Stomach smooth muscle (tissue), 2 donors: ENCODE data around the gene SYT13.

Source experiments
- H3K27ac ChIP-seq: one replicate; pipeline ENCODE4 v1.7.0; 2013; ENCODE audit warnings: mild to moderate bottlenecking, low read length, inconsistent platforms
- H3K27me3 ChIP-seq, 2 donors: one replicate each; pipeline ENCODE4 v1.7.0; 2013; ENCODE audit warnings: low read length in 2 of 2; ENCODE audit not compliant: insufficient read depth in 2 of 2, control insufficient read depth in 1 of 2
- H3K36me3 ChIP-seq, 2 donors: one replicate each; pipeline ENCODE4 v1.7.0; 2013; ENCODE audit warnings: low read length in 2 of 2; ENCODE audit not compliant: control insufficient read depth in 2 of 2, insufficient read depth in 2 of 2
- H3K4me1 ChIP-seq: one replicate; pipeline ENCODE4 v1.7.0; 2013; ENCODE audit warnings: low read length; ENCODE audit not compliant: control insufficient read depth, insufficient read depth
- H3K4me3 ChIP-seq, 2 donors: one replicate each; pipeline ENCODE4 v1.7.0; 2013; ENCODE audit warnings: low read length in 2 of 2
- H3K9ac ChIP-seq, 2 donors: one replicate each; pipeline ENCODE4 v1.7.0; 2013; ENCODE audit warnings: low read length in 2 of 2, mild to moderate bottlenecking in 1 of 2
- H3K9me3 ChIP-seq, 2 donors: one replicate each; pipeline ENCODE4 v1.7.0; 2013; ENCODE audit warnings: low read length in 2 of 2; ENCODE audit not compliant: control insufficient read depth in 2 of 2
- donor health status: healthy.
- donor health status: Pancreatic carcinoma.

SYT13 gene

GRCh38 chr11:45233804-45234170 lies 52.4 kb downstream of the SYT13 start:
- no peak overlapping the region for H3K27ac ChIP-seq
- no peak overlapping the region for H3K9ac ChIP-seq
- no peaks in the 10 kb centered on the region for H3K9me3 ChIP-seq
- H3K4me1 ChIP-seq, result no peaks in the 10 kb centered on the region
- H3K27me3 ChIP-seq, result peaks cover 0 to 3% of the 10 kb centered on the region in 2 donors
- H3K36me3 ChIP-seq, result no peaks in the 10 kb centered on the region
- H3K4me3 ChIP-seq, result no peak overlapping the region

GRCh38 chr11:45233121-45233803 lies 52.9 kb downstream of the SYT13 start:
- peaks cover 0 to 3% of the 10 kb centered on the region in 2 donors for H3K27me3 ChIP-seq
- H3K4me3 ChIP-seq, result no peak overlapping the region
- no peak overlapping the region for H3K27ac ChIP-seq
- no peaks in the 10 kb centered on the region for H3K4me1 ChIP-seq
- H3K36me3 ChIP-seq, result no peaks in the 10 kb centered on the region
- no peaks in the 10 kb centered on the region for H3K9me3 ChIP-seq
- H3K9ac ChIP-seq, result no peak overlapping the region

- H3K4me3 ChIP-seq, result no peak overlapping the region
- no peak overlapping the region for H3K27ac ChIP-seq
- no peak overlapping the region for H3K9ac ChIP-seq
- H3K27me3 ChIP-seq, result peaks cover 0 to 3% of the 10 kb centered on the region in 2 donors
- H3K9me3 ChIP-seq, result no peaks in the 10 kb centered on the region
- H3K4me1 ChIP-seq, result no peaks in the 10 kb centered on the region
- peaks cover 3 to 4% of the 10 kb centered on the region in 2 donors for H3K36me3 ChIP-seq
Observed at GRCh38 chr11:45232341-45233080, 53.6 kb downstream of the SYT13 start.

GRCh38 chr11:45229401-45230020 lies 56.6 kb downstream of the SYT13 start:
- no peak overlapping the region for H3K4me3 ChIP-seq
- H3K9ac ChIP-seq, result no peak overlapping the region
- H3K27ac ChIP-seq, result no peak overlapping the region
- peaks cover 24 to 30% of the 10 kb centered on the region in 2 donors for H3K36me3 ChIP-seq
- H3K27me3 ChIP-seq, result no peaks in the 10 kb centered on the region
- H3K4me1 ChIP-seq, result no peaks in the 10 kb centered on the region
- H3K9me3 ChIP-seq, result no peaks in the 10 kb centered on the region

- peaks cover 24 to 35% of the 10 kb centered on the region in 2 donors for H3K36me3 ChIP-seq
- no peak overlapping the region for H3K4me3 ChIP-seq
- H3K9ac ChIP-seq, result no peak overlapping the region
- H3K9me3 ChIP-seq, result no peaks in the 10 kb centered on the region
- no peak overlapping the region for H3K27ac ChIP-seq
- H3K4me1 ChIP-seq, result no peaks in the 10 kb centered on the region
- no peaks in the 10 kb centered on the region for H3K27me3 ChIP-seq
Observed at GRCh38 chr11:45227836-45228235, 58.3 kb downstream of the SYT13 start.

- no peak overlapping the region for H3K27ac ChIP-seq
- no peaks in the 10 kb centered on the region for H3K4me1 ChIP-seq
- H3K9ac ChIP-seq, result no peak overlapping the region
- no peak overlapping the region for H3K4me3 ChIP-seq
- peaks cover 28 to 39% of the 10 kb centered on the region in 2 donors for H3K36me3 ChIP-seq
- no peaks in the 10 kb centered on the region for H3K9me3 ChIP-seq
- no peaks in the 10 kb centered on the region for H3K27me3 ChIP-seq
Observed at GRCh38 chr11:45226901-45227300, 59.2 kb downstream of the SYT13 start.

- no peak overlapping the region for H3K4me3 ChIP-seq
- no peak overlapping the region for H3K27ac ChIP-seq
- H3K4me1 ChIP-seq, result no peaks in the 10 kb centered on the region
- no peak overlapping the region for H3K9ac ChIP-seq
- peaks cover 34 to 43% of the 10 kb centered on the region in 2 donors for H3K36me3 ChIP-seq
- H3K27me3 ChIP-seq, result no peaks in the 10 kb centered on the region
- H3K9me3 ChIP-seq, result no peaks in the 10 kb centered on the region
Observed at GRCh38 chr11:45225961-45226871, 59.9 kb downstream of the SYT13 start.

GRCh38 chr11:45225277-45225676 lies 60.9 kb downstream of the SYT13 start:
- Histone ChIP-seq H3K27ac (no peak overlapping the region), H3K9ac (no peak overlapping the region), H3K4me3 (no peak overlapping the region), H3K9me3 (no peaks in the 10 kb centered on the region), H3K27me3 (no peaks in the 10 kb centered on the region), H3K36me3 (peaks cover 39 to 47% of the 10 kb centered on the region in 2 donors), H3K4me1 (no peaks in the 10 kb centered on the region)

GRCh38 chr11:45224766-45225165 lies 61.4 kb downstream of the SYT13 start:
- H3K9me3 ChIP-seq, result no peaks in the 10 kb centered on the region
- no peak overlapping the region for H3K27ac ChIP-seq
- no peaks in the 10 kb centered on the region for H3K27me3 ChIP-seq
- H3K9ac ChIP-seq, result no peak overlapping the region
- H3K36me3 ChIP-seq, result peaks cover 40 to 47% of the 10 kb centered on the region in 2 donors
- no peak overlapping the region for H3K4me3 ChIP-seq
- H3K4me1 ChIP-seq, result no peaks in the 10 kb centered on the region

- no peaks in the 10 kb centered on the region for H3K4me1 ChIP-seq
- H3K36me3 ChIP-seq, result peaks cover 40 to 51% of the 10 kb centered on the region in 2 donors
- no peak overlapping the region for H3K27ac ChIP-seq
- H3K4me3 ChIP-seq, result no peak overlapping the region
- no peaks in the 10 kb centered on the region for H3K9me3 ChIP-seq
- H3K9ac ChIP-seq, result no peak overlapping the region
- H3K27me3 ChIP-seq, result no peaks in the 10 kb centered on the region
Observed at GRCh38 chr11:45223496-45223895, 62.6 kb downstream of the SYT13 start.
